ENCODE results near the gene OCRL. TPM values are rescaled to one million over a fixed set of nuclear protein-coding genes. Genes with fewer than 3 reads are reported as not detected.

OCRL gene
- total RNA-seq, 1 experiment from 2014 or later: 53.7 TPM

DNA sequence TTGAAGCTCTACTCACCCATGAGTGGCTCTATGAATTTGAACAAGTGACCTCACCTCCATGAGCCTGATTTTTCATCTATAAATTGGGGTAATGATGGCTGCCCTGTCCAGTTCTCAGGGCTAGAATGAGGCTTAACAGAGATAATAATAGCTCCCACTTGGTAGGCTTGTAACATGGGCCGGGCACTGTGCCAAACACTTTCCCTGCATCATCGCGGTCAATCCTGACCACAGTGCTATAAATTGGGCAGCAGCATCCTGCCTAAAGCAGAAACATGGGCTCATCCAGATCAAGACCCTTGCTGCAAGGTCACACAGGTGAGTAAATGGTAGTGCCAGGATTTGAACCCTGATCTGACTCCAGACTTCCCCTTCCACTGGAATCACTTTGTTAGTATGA is 101.9 kb downstream of the OCRL start:
- no peaks in the 10 kb centered on the region for H3K4me1 ChIP-seq (ENCODE audit: control insufficient read depth, insufficient read depth, low read length)
- H3K4me3 ChIP-seq (ENCODE audit: low read depth in 2 of 2, low read length in 2 of 2): no peak overlapping the region
- no TSS peak for BruUV-seq (replicated peaks)
- no peaks in the 10 kb centered on the region for H3K9me3 ChIP-seq (ENCODE audit: control insufficient read depth, insufficient read depth, low read depth, low read length)
- in situ Hi-C loops (cut with HindIII; ENCODE audit: low pct_unique_long_range_greater_than_20kb, low sequenced_read_pairs) (no loop called here), intact Hi-C loops (cut with micrococcal nuclease; ENCODE audit: unreplicated experiment) (no loop called here)
- CTCF ChIA-PET: no interaction called here
- TF ChIP-seq TCF7L2 (IDR thresholded peaks at IDR 0.05; ENCODE audit: low read depth, low read length): no peak
- TF ChIP-seq, protein P1, sequence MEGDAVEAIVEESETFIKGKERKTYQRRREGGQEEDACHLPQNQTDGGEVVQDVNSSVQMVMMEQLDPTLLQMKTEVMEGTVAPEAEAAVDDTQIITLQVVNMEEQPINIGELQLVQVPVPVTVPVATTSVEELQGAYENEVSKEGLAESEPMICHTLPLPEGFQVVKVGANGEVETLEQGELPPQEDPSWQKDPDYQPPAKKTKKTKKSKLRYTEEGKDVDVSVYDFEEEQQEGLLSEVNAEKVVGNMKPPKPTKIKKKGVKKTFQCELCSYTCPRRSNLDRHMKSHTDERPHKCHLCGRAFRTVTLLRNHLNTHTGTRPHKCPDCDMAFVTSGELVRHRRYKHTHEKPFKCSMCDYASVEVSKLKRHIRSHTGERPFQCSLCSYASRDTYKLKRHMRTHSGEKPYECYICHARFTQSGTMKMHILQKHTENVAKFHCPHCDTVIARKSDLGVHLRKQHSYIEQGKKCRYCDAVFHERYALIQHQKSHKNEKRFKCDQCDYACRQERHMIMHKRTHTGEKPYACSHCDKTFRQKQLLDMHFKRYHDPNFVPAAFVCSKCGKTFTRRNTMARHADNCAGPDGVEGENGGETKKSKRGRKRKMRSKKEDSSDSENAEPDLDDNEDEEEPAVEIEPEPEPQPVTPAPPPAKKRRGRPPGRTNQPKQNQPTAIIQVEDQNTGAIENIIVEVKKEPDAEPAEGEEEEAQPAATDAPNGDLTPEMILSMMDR (IDR thresholded peaks at IDR 0.05): no peak
- TF ChIP-seq POLR2AphosphoS5 (IDR thresholded peaks at IDR 0.05; ENCODE audit: low read depth, low read length): no peak
- no peaks in the 10 kb centered on the region for H3K36me3 ChIP-seq (ENCODE audit: control insufficient read depth, insufficient read depth, low read length)
- no peak overlapping the region for H3K27ac ChIP-seq (ENCODE audit: low read length)
- POLR2A ChIA-PET: no interaction called here
- ATAC-seq (no peak), DNase-seq (ENCODE audit: low read depth, low spot score) (no peak)
- H3K27me3 ChIP-seq (ENCODE audit: control insufficient read depth, insufficient read depth, low read length): no peaks in the 10 kb centered on the region

Other genes with a start within 250 kb of the OCRL start
- gene SMARCA1, start 16.8 kb upstream of the OCRL start, total RNA-seq (2021; ENCODE audit: unreplicated experiment): 130 TPM
- gene APLN, start 114.7 kb downstream of the OCRL start, total RNA-seq (2021; ENCODE audit: unreplicated experiment): 1.1 TPM
- not detected for gene XPNPEP2, start 198.7 kb downstream of the OCRL start, total RNA-seq (2021; ENCODE audit: unreplicated experiment)
- 0.33 TPM for gene SASH3, start 239.7 kb downstream of the OCRL start, total RNA-seq (2021; ENCODE audit: unreplicated experiment)

Measured in Panc1 (cell line).